HCEC 1CT (cell line): ENCODE results near the gene IKZF2.
A peak's percentile ranks its signal among the peaks of the same experiment; 100 is the strongest.

Source experiments
- DNase-seq: peaks from one replicate; pipeline ENCODE4 v3.0.0-alpha.2; 2017

Gene IKZF2

GRCh38 chr2:213152065-213152794 lies 818 bp upstream of the IKZF2 start:
- DNase-seq, result peak; percentile 75

- peak; percentile 36 for DNase-seq
Observed at GRCh38 chr2:213150315-213151097, 906 bp downstream of the IKZF2 start.

- no peak for DNase-seq
Observed at GRCh38 chr2:213149949-213150314, 1.5 kb downstream of the IKZF2 start.

- no peak for DNase-seq
Observed at GRCh38 chr2:213149294-213149875, 2.0 kb downstream of the IKZF2 start.

GRCh38 chr2:213148572-213149261 lies 2.7 kb downstream of the IKZF2 start:
- DNase-seq, result no peak

- no peak for DNase-seq
Observed at GRCh38 chr2:213147538-213147937, 3.9 kb downstream of the IKZF2 start.

- DNase-seq, result no peak
Observed at GRCh38 chr2:213145715-213146242, 5.6 kb downstream of the IKZF2 start.

- DNase-seq, result no peak
Observed at GRCh38 chr2:213137064-213137463, 14.3 kb downstream of the IKZF2 start.

- no peak for DNase-seq
Observed at GRCh38 chr2:213129311-213129710, 22.1 kb downstream of the IKZF2 start.

GRCh38 chr2:213125646-213126347 lies 25.6 kb downstream of the IKZF2 start:
- peak; percentile 59 for DNase-seq

- no peak for DNase-seq
Observed at GRCh38 chr2:213122725-213123124, 28.7 kb downstream of the IKZF2 start.

- no peak for DNase-seq
Observed at GRCh38 chr2:213121690-213122089, 29.7 kb downstream of the IKZF2 start.

- DNase-seq, result peak; percentile 85
Observed at GRCh38 chr2:213119061-213119809, 32.2 kb downstream of the IKZF2 start.

GRCh38 chr2:213108308-213108707 lies 43.1 kb downstream of the IKZF2 start:
- DNase-seq, result no peak

GRCh38 chr2:213107728-213108127 lies 43.7 kb downstream of the IKZF2 start:
- no peak for DNase-seq

- DNase-seq, result no peak
Observed at GRCh38 chr2:213105212-213105611, 46.2 kb downstream of the IKZF2 start.

- DNase-seq, result no peak
Observed at GRCh38 chr2:213104903-213105202, 46.6 kb downstream of the IKZF2 start.

GRCh38 chr2:213104092-213104902 lies 47.1 kb downstream of the IKZF2 start:
- DNase-seq, result no peak

GRCh38 chr2:213101692-213102460 lies 49.5 kb downstream of the IKZF2 start:
- DNase-seq, result no peak

GRCh38 chr2:213101109-213101508 lies 50.3 kb downstream of the IKZF2 start:
- DNase-seq, result no peak
